HepG2 (cell line): ENCODE data around the gene CD79A. TPM values are rescaled to one million over a fixed set of nuclear protein-coding genes. Genes with fewer than 3 reads are reported as not detected.
A peak's percentile ranks its signal among the peaks of the same experiment; 100 is the strongest.

Experiments used
- GATAD1 ChIP-seq: IDR thresholded peaks from 2 replicates; pipeline ENCODE4 v1.6.1; 2016; ENCODE audit warnings: missing genetic modification reagents, missing compliant biosample characterization
- HNF1B ChIP-seq: sonication (generic); formaldehyde crosslinking; IDR thresholded peaks from 2 replicates; pipeline ENCODE4 v1.5.1; 2020; ENCODE audit warnings: mild to moderate bottlenecking, moderate library complexity, missing genetic modification reagents
- IKZF4 ChIP-seq: sonication (generic); formaldehyde crosslinking; IDR thresholded peaks from 2 replicates; pipeline ENCODE4 v1.5.1; 2020; ENCODE audit warnings: borderline replicate concordance, mild to moderate bottlenecking, low read depth, missing genetic modification reagents; ENCODE audit errors: not compliant biosample characterization
- IKZF5 ChIP-seq: IDR thresholded peaks from 2 replicates; pipeline ENCODE4 v1.6.1; 2018; ENCODE audit warnings: missing genetic modification reagents, mild to moderate bottlenecking, missing compliant biosample characterization
- MEIS2 ChIP-seq: sonication (generic); formaldehyde crosslinking; IDR thresholded peaks from 2 replicates; pipeline ENCODE4 v1.9.0; 2021; ENCODE audit warnings: mild to moderate bottlenecking, missing genetic modification reagents
- MXD1 ChIP-seq: sonication (generic); formaldehyde crosslinking; IDR thresholded peaks from 2 replicates; pipeline ENCODE4 v1.4.0; 2020; ENCODE audit warnings: mild to moderate bottlenecking, missing genetic modification reagents
- NFE2 ChIP-seq: sonication (generic); formaldehyde crosslinking; IDR thresholded peaks from 2 replicates; pipeline ENCODE4 v1.4.0; 2020; ENCODE audit warnings: missing genetic modification reagents
- PCBP2 ChIP-seq: fragments of 200-400 bp; formaldehyde crosslinking; optimal IDR thresholded peaks from 2 replicates; pipeline ENCODE3; 2018; ENCODE audit warnings: low read length, low read depth; ENCODE audit not compliant: poor library complexity, severe bottlenecking
- PLSCR1 ChIP-seq: sonication (generic); formaldehyde crosslinking; IDR thresholded peaks from 2 replicates; pipeline ENCODE4 v1.5.0; 2020; ENCODE audit warnings: missing genetic modification reagents, mild to moderate bottlenecking, borderline replicate concordance
- SKIL ChIP-seq: sonication (generic); formaldehyde crosslinking; IDR thresholded peaks from 2 replicates; pipeline ENCODE4 v1.8.0; 2022; ENCODE audit warnings: missing genetic modification reagents, mild to moderate bottlenecking, moderate library complexity, borderline replicate concordance
- SMYD3 ChIP-seq: sonication (generic); formaldehyde crosslinking; IDR thresholded peaks from 2 replicates; pipeline ENCODE4 v1.8.1; 2023; ENCODE audit warnings: mild to moderate bottlenecking, missing genetic modification reagents
- TEAD3 ChIP-seq: optimal IDR thresholded peaks from 2 replicates; pipeline ENCODE3; 2016; ENCODE audit warnings: borderline replicate concordance
- TOE1 ChIP-seq: sonication (generic); formaldehyde crosslinking; IDR thresholded peaks from 2 replicates; pipeline ENCODE4 v1.4.0; 2020; ENCODE audit warnings: mild to moderate bottlenecking, missing genetic modification reagents
- XRCC5 ChIP-seq: fragments of 200-400 bp; formaldehyde crosslinking; optimal IDR thresholded peaks from 2 replicates; pipeline ENCODE3; 2017; ENCODE audit warnings: mild to moderate bottlenecking, low read length
- ZBTB25 ChIP-seq: IDR thresholded peaks from 2 replicates; pipeline ENCODE4 v1.6.1; 2018; ENCODE audit warnings: missing genetic modification reagents
- ZBTB3 ChIP-seq: sonication (generic); formaldehyde crosslinking; IDR thresholded peaks from 2 replicates; pipeline ENCODE4 v1.4.0; 2020; ENCODE audit warnings: low read depth, mild to moderate bottlenecking, moderate library complexity, missing genetic modification reagents, borderline replicate concordance
- ZMYM4 ChIP-seq: sonication (generic); formaldehyde crosslinking; IDR thresholded peaks from 2 replicates; pipeline ENCODE4 v1.8.1; 2023; ENCODE audit warnings: mild to moderate bottlenecking, missing genetic modification reagents
- ZNF564 ChIP-seq: sonication (generic); formaldehyde crosslinking; IDR thresholded peaks from 2 replicates; pipeline ENCODE4 v1.8.1; 2023; ENCODE audit warnings: mild to moderate bottlenecking, missing genetic modification reagents
- polyA plus RNA-seq, 8 experiments: library from polyadenylated mRNA; depleted of rRNA in 3 of 8; stranded (reverse) in 7 of 8; unstranded in 1 of 8; fragments of >200 nt; fragmentation: Illumina TruSeq in 4 of 8; extraction: Trizol in 4 of 8; gene quantifications; 2 replicates each; pipeline versions ENCODE4 v1.2.1 to v1.2.3, GENCODE V29; 2011 to 2016; ENCODE audit warnings: low read depth in 4 of 8, missing spikeins in 1 of 8, mixed read lengths in 1 of 8; ENCODE audit not compliant: insufficient read depth in 1 of 8
- total RNA-seq, 5 experiments: library from RNA; depleted of rRNA; stranded (reverse); fragments of >200 nt; fragmentation: Illumina TruSeq; extraction: Trizol; gene quantifications; 2 replicates each; pipeline ENCODE4 v1.2.3, GENCODE V29; 2016; ENCODE audit warnings: low read depth in 1 of 5

Gene CD79A
- total and polyA plus RNA-seq, 2 of the 13 experiments (the other 11 are each of a cell fraction or from before 2014, with no cell fraction given), result 0.24 to 0.33 TPM

- TF ChIP-seq SMYD3 (CRISPR knock-in tag), result no peak
- TF ChIP-seq ZBTB3 (CRISPR knock-in tag), result no peak; the same call in 1 of the 2 replicates
- 0 out of 2 replicates have a peak, but pooled peaks have one; percentile 43 for TF ChIP-seq ZBTB25 (CRISPR knock-in tag)
- no peak for TF ChIP-seq ZMYM4 (CRISPR knock-in tag)
- TF ChIP-seq IKZF5, result peak; percentile 64; the same call in 1 of the 2 replicates
- no peak for TF ChIP-seq MXD1 (CRISPR knock-in tag)
- peak; percentile 46; the same call in 1 of the 2 replicates for TF ChIP-seq HNF1B (CRISPR knock-in tag)
- no peak for TF ChIP-seq NFE2
- TF ChIP-seq TOE1 (CRISPR knock-in tag), result no peak
- peak; percentile 29; the same call in 1 of the 2 replicates for TF ChIP-seq MEIS2 (CRISPR knock-in tag)
- TF ChIP-seq SKIL (CRISPR knock-in tag), result 0 out of 2 replicates have a peak, but pooled peaks have one; percentile 24
- no peak for TF ChIP-seq ZNF564
- no peak for TF ChIP-seq PCBP2
- TF ChIP-seq IKZF4, result no peak
- TF ChIP-seq XRCC5, result peak; percentile 59
- TF ChIP-seq PLSCR1 (CRISPR knock-in tag), result no peak
- no peak for TF ChIP-seq GATAD1
- peak; percentile 57 for TF ChIP-seq TEAD3 (CRISPR knock-in tag)
Observed at GRCh38 chr19:41904118-41904870, 27.2 kb downstream of the CD79A start (continued).
